HEK293 (cell line): Measurements from ENCODE around the gene ACTRT2.
A peak's percentile ranks its signal among the peaks of the same experiment; 100 is the strongest.

Experiments used
- CTCF ChIA-PET: fragments of 350-600 bp; formaldehyde crosslinking; extraction: SDS; loops from one replicate; lab custom pipeline; 2021; ENCODE audit warnings: antibody characterized with exemption; lab: Yijun Ruan, JAX
- POLR2A ChIA-PET: fragments of 300-600 bp; formaldehyde crosslinking; extraction: SDS; loops from one replicate; lab custom pipeline; 2020; ENCODE audit warnings: antibody characterized with exemption, inconsistent platforms; lab: Yijun Ruan, JAX
- H3K27ac ChIP-seq: fragments of 200-500 bp; sonication (Bioruptor generic); 2 replicates; pipeline ENCODE4 v1.5.1; 2014; ENCODE audit warnings: low read depth, low read length, control low read depth, inconsistent platforms; ENCODE audit errors: extremely low read depth
- H3K36me3 ChIP-seq, 2 experiments: fragments of 200-500 bp in 1 of 2; sonication (Bioruptor generic) in 1 of 2; 1 replicate in 1 of 2; 2 replicates in 1 of 2; pipeline ENCODE4 v1.5.1; 2014 to 2017; ENCODE audit warnings: inconsistent platforms in 2 of 2, low read length in 2 of 2; ENCODE audit not compliant: control insufficient read depth in 2 of 2, insufficient read depth in 1 of 2
- H3K4me1 ChIP-seq: fragments of 200-500 bp; sonication (Bioruptor generic); 2 replicates; pipeline ENCODE4 v1.5.1; 2014; ENCODE audit warnings: mild to moderate bottlenecking, low read length, inconsistent platforms; ENCODE audit not compliant: control insufficient read depth, insufficient read depth
- H3K4me3 ChIP-seq: 2 replicates; pipeline ENCODE4 v1.5.1; 2011; ENCODE audit warnings: low read depth, mild to moderate bottlenecking, control low read depth, low read length, moderate library complexity
- H3K9me3 ChIP-seq: fragments of 200-500 bp; sonication (Bioruptor generic); 2 replicates; pipeline ENCODE4 v1.5.1; 2014; ENCODE audit warnings: low read depth, low read length, inconsistent platforms; ENCODE audit not compliant: control insufficient read depth, insufficient read depth
- AEBP2 ChIP-seq: fragments of 450-650 bp; formaldehyde crosslinking; IDR thresholded peaks from 2 replicates; pipeline ENCODE4 v1.5.1; 2016; ENCODE audit warnings: missing biosample characterization, missing genetic modification characterization, borderline replicate concordance
- BCL11B ChIP-seq: fragments of 450-650 bp; formaldehyde crosslinking; IDR thresholded peaks from 2 replicates; pipeline ENCODE4 v1.5.1; 2016; ENCODE audit warnings: low read depth, missing biosample characterization, missing genetic modification characterization
- GLIS1 ChIP-seq: fragments of 450-650 bp; formaldehyde crosslinking; IDR thresholded peaks from 2 replicates; pipeline ENCODE4 v1.5.1; 2016; ENCODE audit warnings: missing biosample characterization, missing genetic modification characterization
- GLIS2 ChIP-seq: fragments of 450-650 bp; formaldehyde crosslinking; IDR thresholded peaks from 2 replicates; pipeline ENCODE4 v1.5.1; 2016; ENCODE audit warnings: missing biosample characterization, missing genetic modification characterization
- HIC1 ChIP-seq: fragments of 450-650 bp; formaldehyde crosslinking; IDR thresholded peaks from 2 replicates; pipeline ENCODE4 v1.5.1; 2016; ENCODE audit warnings: missing biosample characterization, missing genetic modification characterization
- KLF17 ChIP-seq: fragments of 450-650 bp; formaldehyde crosslinking; IDR thresholded peaks from 2 replicates; pipeline ENCODE4 v1.5.1; 2016; ENCODE audit warnings: missing biosample characterization, missing genetic modification characterization
- PBX3 ChIP-seq: sonication (generic); formaldehyde crosslinking; IDR thresholded peaks from 2 replicates; pipeline ENCODE4 v1.8.1; 2022; ENCODE audit warnings: mild to moderate bottlenecking, moderate library complexity, missing genetic modification reagents
- ZBTB8A ChIP-seq: fragments of 450-650 bp; formaldehyde crosslinking; IDR thresholded peaks from 2 replicates; pipeline ENCODE4 v1.5.1; 2016; ENCODE audit warnings: missing biosample characterization, missing genetic modification characterization
- ZFP3 ChIP-seq: fragments of 450-650 bp; formaldehyde crosslinking; IDR thresholded peaks from 2 replicates; pipeline ENCODE4 v1.5.1; 2016; ENCODE audit warnings: low read depth, missing biosample characterization, missing genetic modification characterization
- ZIC2 ChIP-seq: fragments of 450-650 bp; formaldehyde crosslinking; IDR thresholded peaks from 2 replicates; pipeline ENCODE4 v1.5.1; 2016; ENCODE audit warnings: missing biosample characterization, missing genetic modification characterization
- ZNF146 ChIP-seq: fragments of 450-650 bp; formaldehyde crosslinking; IDR thresholded peaks from 2 replicates; pipeline ENCODE4 v1.5.1; 2016; ENCODE audit warnings: missing biosample characterization, missing genetic modification characterization
- ZNF211 ChIP-seq: fragments of 450-650 bp; formaldehyde crosslinking; IDR thresholded peaks from 2 replicates; pipeline ENCODE4 v1.5.1; 2016; ENCODE audit warnings: low read depth, missing biosample characterization, missing genetic modification characterization
- ZNF23 ChIP-seq: fragments of 450-650 bp; formaldehyde crosslinking; IDR thresholded peaks from 2 replicates; pipeline ENCODE4 v1.5.1; 2016; ENCODE audit warnings: missing biosample characterization, missing genetic modification characterization, borderline replicate concordance
- ZNF26 ChIP-seq: fragments of 450-650 bp; formaldehyde crosslinking; IDR thresholded peaks from 2 replicates; pipeline ENCODE4 v1.5.1; 2016; ENCODE audit warnings: missing biosample characterization, missing genetic modification characterization
- ZNF335 ChIP-seq: fragments of 450-650 bp; formaldehyde crosslinking; conservative IDR thresholded peaks from 2 replicates; pipeline ENCODE4 v1.5.1; 2016; ENCODE audit warnings: missing biosample characterization, missing genetic modification characterization
- ZNF416 ChIP-seq: fragments of 450-650 bp; formaldehyde crosslinking; IDR thresholded peaks from 2 replicates; pipeline ENCODE4 v1.5.1; 2016; ENCODE audit warnings: missing biosample characterization, missing genetic modification characterization
- ZNF600 ChIP-seq: fragments of 450-650 bp; formaldehyde crosslinking; IDR thresholded peaks from 2 replicates; pipeline ENCODE4 v1.5.1; 2016; ENCODE audit warnings: missing biosample characterization, missing genetic modification characterization
- ZNF830 ChIP-seq: fragments of 450-650 bp; IDR thresholded peaks from 2 replicates; pipeline ENCODE4 v1.5.0; 2018; ENCODE audit warnings: missing biosample characterization, missing genetic modification characterization, low read depth, mild to moderate bottlenecking, moderate library complexity

Gene ACTRT2

GRCh38 chr1:2980073-2980791, 41.0 kb upstream of the ACTRT2 start:
- POLR2A ChIA-PET: no interaction called here
- CTCF ChIA-PET: interaction anchor here (0.7 to 1.0 kb wide), 2 partner anchors 32 to 58 kb away, joined by 4 to 6 read pairs; no protein-coding TSS in a partner anchor
- H3K9me3 ChIP-seq: no peaks in the 10 kb centered on the region

GRCh38 chr1:2980849-2981248, 40.4 kb upstream of the ACTRT2 start:
- Histone ChIP-seq H3K4me1 (peaks cover 3% of the 10 kb centered on the region; the same call in 1 of the 2 replicates), H3K9me3 (no peaks in the 10 kb centered on the region), H3K27ac (no peak overlapping the region), H3K36me3 (no peaks in the 10 kb centered on the region), H3K4me3 (no peak overlapping the region)
- TF ChIP-seq ZNF830: no peak
- TF ChIP-seq GLIS2 (tag by site-specific recombination): peak; percentile 51; the same call in 1 of the 2 replicates
- no peak for TF ChIP-seq ZNF416
- 0 out of 2 replicates have a peak, but pooled peaks have one; percentile 21 for TF ChIP-seq GLIS1 (tag by site-specific recombination)
- TF ChIP-seq KLF17 (tag by site-specific recombination): no peak
- TF ChIP-seq ZNF23: no peak
- no peak for TF ChIP-seq ZNF26
- no peak for TF ChIP-seq ZNF211 (tag by site-specific recombination)
- no peak for TF ChIP-seq ZFP3
- no peak for TF ChIP-seq AEBP2 (tag by site-specific recombination)
- no peak for TF ChIP-seq ZNF146 (tag by site-specific recombination)
- TF ChIP-seq PBX3 (CRISPR knock-in tag): no peak
- TF ChIP-seq ZIC2: peak; percentile 41; the same call in 1 of the 2 replicates
- TF ChIP-seq ZNF600 (tag by site-specific recombination): no peak
- TF ChIP-seq BCL11B (tag by site-specific recombination): no peak
- CTCF ChIA-PET: interaction anchor here (0.7 to 1.0 kb wide), 2 partner anchors 31 to 59 kb away, joined by 4 to 6 read pairs; no protein-coding TSS in a partner anchor
- POLR2A ChIA-PET: no interaction called here

More at GRCh38 chr1:2980073-2980791, 41.0 kb upstream of the ACTRT2 start:
- H3K36me3 ChIP-seq: no peaks in the 10 kb centered on the region
- no peak overlapping the region for H3K4me3 ChIP-seq
- H3K27ac ChIP-seq: no peak overlapping the region
- peaks cover 3% of the 10 kb centered on the region for H3K4me1 ChIP-seq
- TF ChIP-seq HIC1 (tag by site-specific recombination) (peak; percentile 28; the same call in 1 of the 2 replicates), ZNF600 (tag by site-specific recombination) (0 out of 2 replicates have a peak, but pooled peaks have one; percentile 12), ZBTB8A (tag by site-specific recombination) (0 out of 2 replicates have a peak, but pooled peaks have one; percentile 0), ZNF335 (no peak)
